HL-60 (cell line): ENCODE results near the gene TELO2.

Experiments used
- DNase-seq, 2 experiments: peaks; one replicate each; pipeline ENCODE4 v3.0.0-alpha.2; 2010 to 2020; ENCODE audit warnings: low read depth in 1 of 2, low spot score in 1 of 2
- H3K27ac ChIP-seq: fragments of 250-450 bp; sonication (Bioruptor Pico); replicated peaks from 2 replicates; pipeline ENCODE4 v1.5.1; 2020; ENCODE audit warnings: mild to moderate bottlenecking, moderate library complexity
- H3K27me3 ChIP-seq: fragments of 250-450 bp; sonication (Bioruptor Pico); 2 replicates; pipeline ENCODE4 v1.5.1; 2021; ENCODE audit warnings: mild to moderate bottlenecking, moderate library complexity; ENCODE audit not compliant: insufficient read depth, poor library complexity, severe bottlenecking
- H3K4me3 ChIP-seq: replicated peaks from 2 replicates; pipeline ENCODE4 v1.5.1; 2011; ENCODE audit warnings: mild to moderate bottlenecking, control low read depth, low read length; ENCODE audit not compliant: insufficient read depth
- GABPA ChIP-seq: IDR thresholded peaks from 2 replicates; pipeline ENCODE4 v1.6.1; 2012; ENCODE audit warnings: low read depth
- POLR2AphosphoS5 ChIP-seq: IDR thresholded peaks from 2 replicates; pipeline ENCODE4 v1.6.1; 2012; ENCODE audit warnings: low read depth
- SPI1 ChIP-seq: IDR thresholded peaks from 2 replicates; pipeline ENCODE4 v1.6.1; 2012; ENCODE audit warnings: low read depth, mild to moderate bottlenecking, borderline replicate concordance
- TF ChIP-seq, protein P1 (sequence below): IDR thresholded peaks from 2 replicates; pipeline ENCODE4 v1.6.1; 2012; ENCODE audit warnings: low read depth; ENCODE audit not compliant: insufficient replicate concordance
- TF ChIP-seq, protein P2 (sequence below): IDR thresholded peaks from one replicate; pipeline ENCODE4 v1.5.1; 2011; ENCODE audit warnings: low read length, control low read depth, inconsistent platforms; ENCODE audit not compliant: insufficient read depth

Gene TELO2

DNA sequence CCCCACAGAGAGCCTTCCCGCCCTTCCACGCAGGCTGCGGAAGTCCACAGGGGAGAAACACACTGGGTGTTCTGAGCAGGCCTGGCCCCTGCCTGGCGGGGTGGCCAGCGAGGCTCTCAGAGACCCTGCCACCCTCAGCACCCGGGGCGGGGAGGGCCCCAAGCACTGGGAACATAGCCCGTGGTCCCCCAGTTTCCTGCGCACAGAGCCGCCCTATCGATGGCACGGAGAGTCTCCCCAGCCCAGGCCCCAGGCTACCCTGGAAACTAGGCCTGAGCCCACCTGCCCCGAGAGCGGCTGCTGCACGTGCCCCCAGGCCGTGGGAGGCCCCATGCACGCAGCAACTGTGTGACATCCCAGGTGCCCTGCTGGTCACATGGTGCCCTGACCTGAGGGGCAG lies 38.6 kb upstream of the TELO2 start:
- H3K27ac ChIP-seq, result no peak overlapping the region
- TF ChIP-seq, protein P1, sequence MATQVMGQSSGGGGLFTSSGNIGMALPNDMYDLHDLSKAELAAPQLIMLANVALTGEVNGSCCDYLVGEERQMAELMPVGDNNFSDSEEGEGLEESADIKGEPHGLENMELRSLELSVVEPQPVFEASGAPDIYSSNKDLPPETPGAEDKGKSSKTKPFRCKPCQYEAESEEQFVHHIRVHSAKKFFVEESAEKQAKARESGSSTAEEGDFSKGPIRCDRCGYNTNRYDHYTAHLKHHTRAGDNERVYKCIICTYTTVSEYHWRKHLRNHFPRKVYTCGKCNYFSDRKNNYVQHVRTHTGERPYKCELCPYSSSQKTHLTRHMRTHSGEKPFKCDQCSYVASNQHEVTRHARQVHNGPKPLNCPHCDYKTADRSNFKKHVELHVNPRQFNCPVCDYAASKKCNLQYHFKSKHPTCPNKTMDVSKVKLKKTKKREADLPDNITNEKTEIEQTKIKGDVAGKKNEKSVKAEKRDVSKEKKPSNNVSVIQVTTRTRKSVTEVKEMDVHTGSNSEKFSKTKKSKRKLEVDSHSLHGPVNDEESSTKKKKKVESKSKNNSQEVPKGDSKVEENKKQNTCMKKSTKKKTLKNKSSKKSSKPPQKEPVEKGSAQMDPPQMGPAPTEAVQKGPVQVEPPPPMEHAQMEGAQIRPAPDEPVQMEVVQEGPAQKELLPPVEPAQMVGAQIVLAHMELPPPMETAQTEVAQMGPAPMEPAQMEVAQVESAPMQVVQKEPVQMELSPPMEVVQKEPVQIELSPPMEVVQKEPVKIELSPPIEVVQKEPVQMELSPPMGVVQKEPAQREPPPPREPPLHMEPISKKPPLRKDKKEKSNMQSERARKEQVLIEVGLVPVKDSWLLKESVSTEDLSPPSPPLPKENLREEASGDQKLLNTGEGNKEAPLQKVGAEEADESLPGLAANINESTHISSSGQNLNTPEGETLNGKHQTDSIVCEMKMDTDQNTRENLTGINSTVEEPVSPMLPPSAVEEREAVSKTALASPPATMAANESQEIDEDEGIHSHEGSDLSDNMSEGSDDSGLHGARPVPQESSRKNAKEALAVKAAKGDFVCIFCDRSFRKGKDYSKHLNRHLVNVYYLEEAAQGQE, result no peak
- TF ChIP-seq GABPA (no peak), POLR2AphosphoS5 (no peak), SPI1 (no peak)
- TF ChIP-seq, protein P2, sequence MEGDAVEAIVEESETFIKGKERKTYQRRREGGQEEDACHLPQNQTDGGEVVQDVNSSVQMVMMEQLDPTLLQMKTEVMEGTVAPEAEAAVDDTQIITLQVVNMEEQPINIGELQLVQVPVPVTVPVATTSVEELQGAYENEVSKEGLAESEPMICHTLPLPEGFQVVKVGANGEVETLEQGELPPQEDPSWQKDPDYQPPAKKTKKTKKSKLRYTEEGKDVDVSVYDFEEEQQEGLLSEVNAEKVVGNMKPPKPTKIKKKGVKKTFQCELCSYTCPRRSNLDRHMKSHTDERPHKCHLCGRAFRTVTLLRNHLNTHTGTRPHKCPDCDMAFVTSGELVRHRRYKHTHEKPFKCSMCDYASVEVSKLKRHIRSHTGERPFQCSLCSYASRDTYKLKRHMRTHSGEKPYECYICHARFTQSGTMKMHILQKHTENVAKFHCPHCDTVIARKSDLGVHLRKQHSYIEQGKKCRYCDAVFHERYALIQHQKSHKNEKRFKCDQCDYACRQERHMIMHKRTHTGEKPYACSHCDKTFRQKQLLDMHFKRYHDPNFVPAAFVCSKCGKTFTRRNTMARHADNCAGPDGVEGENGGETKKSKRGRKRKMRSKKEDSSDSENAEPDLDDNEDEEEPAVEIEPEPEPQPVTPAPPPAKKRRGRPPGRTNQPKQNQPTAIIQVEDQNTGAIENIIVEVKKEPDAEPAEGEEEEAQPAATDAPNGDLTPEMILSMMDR, result no peak
- no peak for DNase-seq
- H3K27me3 ChIP-seq, result no peaks in the 10 kb centered on the region
- no peak overlapping the region for H3K4me3 ChIP-seq

DNA sequence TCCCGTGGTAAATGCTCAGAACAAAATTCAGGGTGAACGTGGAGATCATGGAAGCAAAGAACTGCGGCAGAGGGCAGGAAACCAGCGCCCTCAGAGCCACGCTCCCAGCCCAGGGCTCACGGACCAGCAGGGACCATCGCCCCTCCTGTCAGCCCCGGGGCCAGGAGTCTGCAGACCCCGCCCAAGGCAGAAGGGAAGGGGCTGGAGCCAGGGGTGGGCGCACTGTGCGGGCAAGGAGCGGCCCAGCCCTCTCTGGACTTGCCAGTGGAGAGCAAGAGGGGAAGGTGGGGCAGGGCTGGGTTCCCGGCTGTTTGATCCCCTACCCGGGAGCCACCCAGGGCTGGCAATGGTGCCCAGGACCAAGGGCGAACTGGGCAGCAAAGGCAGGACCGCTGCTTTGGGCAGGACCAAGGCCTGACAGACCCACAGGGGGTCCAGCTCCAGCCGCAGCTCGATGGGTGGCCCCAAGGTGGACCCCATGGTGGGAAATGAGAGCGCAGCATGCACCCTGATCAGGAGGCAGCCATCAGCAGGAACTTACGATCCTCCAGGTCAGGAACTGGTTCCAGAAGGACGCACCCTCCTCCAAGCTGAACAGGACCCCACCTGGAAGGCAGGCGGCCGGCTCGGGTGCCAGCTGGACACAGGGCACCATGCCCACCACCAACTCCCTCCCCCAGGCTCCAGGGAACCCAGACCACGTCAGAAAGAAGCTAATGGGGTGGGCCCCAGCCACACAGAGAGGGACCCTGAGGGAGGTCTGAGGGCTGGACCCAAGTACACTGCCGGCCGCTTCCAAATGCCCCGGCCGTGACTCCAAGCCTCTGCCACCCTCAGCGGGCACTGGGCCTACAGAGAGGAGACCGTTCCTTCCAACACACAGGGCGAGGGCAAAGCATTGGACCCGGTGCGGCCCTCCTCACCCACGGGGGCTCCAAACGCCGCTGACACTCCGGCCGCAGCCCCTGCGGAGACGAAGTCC lies 37.7 kb upstream of the TELO2 start:
- no peak for TF ChIP-seq GABPA
- no peak for TF ChIP-seq POLR2AphosphoS5
- TF ChIP-seq SPI1, result no peak
- TF ChIP-seq, protein P2, result no peak
- TF ChIP-seq, protein P1, result no peak
- no peak for DNase-seq
- no peak overlapping the region for H3K27ac ChIP-seq

DNA sequence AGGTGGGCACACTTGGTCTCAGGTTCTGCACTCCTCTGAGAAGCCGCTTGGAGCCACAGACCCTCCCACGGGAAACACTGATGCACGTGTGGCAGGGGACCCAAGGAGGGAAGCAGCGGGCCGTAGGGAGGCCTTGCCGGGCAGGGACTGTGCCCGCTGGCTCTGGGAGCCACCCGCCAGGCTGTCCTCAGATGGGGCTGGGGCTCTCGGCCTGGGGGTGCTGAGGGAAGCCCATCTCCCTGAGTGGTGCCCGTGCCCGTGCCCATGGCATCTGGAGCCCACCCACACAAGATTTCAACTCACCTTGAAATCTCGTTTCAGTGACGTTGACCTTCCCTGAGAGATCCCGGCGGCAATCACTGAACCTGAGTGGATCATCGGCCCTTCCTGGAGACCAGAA lies 36.2 kb upstream of the TELO2 start:
- no peak overlapping the region for H3K4me3 ChIP-seq
- TF ChIP-seq, protein P2, result no peak
- no peak for TF ChIP-seq GABPA
- TF ChIP-seq POLR2AphosphoS5, result no peak
- no peak for TF ChIP-seq SPI1
- TF ChIP-seq, protein P1, result no peak
- no peak for DNase-seq
- no peaks in the 10 kb centered on the region for H3K27me3 ChIP-seq
- H3K27ac ChIP-seq, result no peak overlapping the region

More for the DNA sequence above, 37.7 kb upstream of the TELO2 start:
- Histone ChIP-seq H3K27me3 (no peaks in the 10 kb centered on the region), H3K4me3 (no peak overlapping the region)
